Measurements from ENCODE around the gene IFNA8. TPM values are rescaled to one million over a fixed set of nuclear protein-coding genes. Genes with fewer than 3 reads are reported as not detected.

The IFNA8 gene
- total RNA-seq, 4 donors from 2014 or later, result not detected

GRCh38 chr9:21381448-21382339 is 27.2 kb upstream of the IFNA8 start:
- intact Hi-C loops (cut with DNase I; ENCODE audit: low total_unique reads), result loop anchor here (1.0 kb wide), 1 partner anchor 40 kb away; no protein-coding TSS in a partner anchor
- no peaks in the 10 kb centered on the region for H3K36me3 ChIP-seq
- H3K9me3 ChIP-seq, result no peaks in the 10 kb centered on the region
- ATAC-seq, result no peak
- in situ Hi-C loops (cut with MboI; ENCODE audit: low sequenced_read_pairs in 4 of 4), result no loop called here
- DNase-seq, result no peak
- H3K27ac ChIP-seq, result no peak overlapping the region
- no peaks in the 10 kb centered on the region for H3K4me1 ChIP-seq
- peaks cover 0 to 11% (median 5%) of the 10 kb centered on the region in 3 donors for H3K27me3 ChIP-seq
- TF ChIP-seq CTCF (IDR thresholded peaks at IDR 0.05 in 4 of 5, conservative IDR thresholded peaks at IDR 0.05 in 1 of 5) (no peak), POLR2A (IDR thresholded peaks at IDR 0.05) (no peak)
- no peak overlapping the region for H3K4me3 ChIP-seq

- H3K27ac ChIP-seq, result no peak overlapping the region
- DNase-seq, result no peak
- in situ Hi-C loops (cut with MboI; ENCODE audit: low sequenced_read_pairs in 4 of 4), result no loop called here
- H3K36me3 ChIP-seq, result no peaks in the 10 kb centered on the region
- no peaks in the 10 kb centered on the region for H3K4me1 ChIP-seq
- H3K9me3 ChIP-seq, result no peaks in the 10 kb centered on the region
- H3K27me3 ChIP-seq, result peaks cover 0 to 11% (median 7%) of the 10 kb centered on the region in 3 donors
- intact Hi-C loops (cut with DNase I; ENCODE audit: low total_unique reads), result no loop called here
- no peak for TF ChIP-seq CTCF (IDR thresholded peaks at IDR 0.05 in 4 of 5, conservative IDR thresholded peaks at IDR 0.05 in 1 of 5)
- TF ChIP-seq POLR2A (IDR thresholded peaks at IDR 0.05), result no peak
- no peak overlapping the region for H3K4me3 ChIP-seq
- ATAC-seq, result no peak
Observed at GRCh38 chr9:21383627-21384026, 25.3 kb upstream of the IFNA8 start.

- no peaks in the 10 kb centered on the region for H3K4me1 ChIP-seq
- no peak within 1 kb of the TSS for H3K4me3 ChIP-seq
- in situ Hi-C loops (cut with MboI; ENCODE audit: low sequenced_read_pairs in 4 of 4) (no loop called here), intact Hi-C loops (cut with DNase I; ENCODE audit: low total_unique reads) (no loop called here)
- no peaks in the 10 kb centered on the region for H3K36me3 ChIP-seq
- H3K9me3 ChIP-seq, result no peaks in the 10 kb centered on the region
- ATAC-seq (no peak), DNase-seq (no peak)
- H3K27ac ChIP-seq, result no peak within 1 kb of the TSS
- TF ChIP-seq POLR2A (IDR thresholded peaks at IDR 0.05) (no peak), CTCF (IDR thresholded peaks at IDR 0.05 in 4 of 5, conservative IDR thresholded peaks at IDR 0.05 in 1 of 5) (no peak)
- H3K27me3 ChIP-seq, result peaks cover 0 to 11% (median 7%) of the 10 kb centered on the region in 3 donors
Observed at GRCh38 chr9:21385131-21385670, 23.7 kb upstream of the IFNA8 start, which contains the start of gene IFNA2. IFNA2 (minus strand) TSS chr9:21385398; CDS start chr9:21385329, 69 bp downstream.

GRCh38 chr9:21392270-21392669 is 16.6 kb upstream of the IFNA8 start:
- H3K36me3 ChIP-seq, result no peaks in the 10 kb centered on the region
- H3K4me3 ChIP-seq, result no peak overlapping the region
- in situ Hi-C loops (cut with MboI; ENCODE audit: low sequenced_read_pairs in 4 of 4), result loop anchor here in 3 of 4 donors (5.0 to 10.0 kb wide), 3 partner anchors 65 to 70 kb away; no protein-coding TSS in a partner anchor
- no peaks in the 10 kb centered on the region for H3K9me3 ChIP-seq
- intact Hi-C loops (cut with DNase I; ENCODE audit: low total_unique reads), result no loop called here
- no peaks in the 10 kb centered on the region for H3K4me1 ChIP-seq
- ATAC-seq (no peak), DNase-seq (no peak)
- TF ChIP-seq POLR2A (IDR thresholded peaks at IDR 0.05) (no peak), CTCF (IDR thresholded peaks at IDR 0.05 in 4 of 5, conservative IDR thresholded peaks at IDR 0.05 in 1 of 5) (peak in 1 of 5 experiments; percentile 16)
- H3K27me3 ChIP-seq, result peaks cover 4 to 6% (median 5%) of the 10 kb centered on the region in 3 donors
- no peak overlapping the region for H3K27ac ChIP-seq

Measured in gastrocnemius medialis (tissue), 4 donors.